ENCODE measurements around the gene PTP4A1. TPM values are rescaled to one million over a fixed set of nuclear protein-coding genes. Genes with fewer than 3 reads are reported as not detected.

The PTP4A1 gene
- total RNA-seq, 1 experiment from 2014 or later: 123 TPM

DNA sequence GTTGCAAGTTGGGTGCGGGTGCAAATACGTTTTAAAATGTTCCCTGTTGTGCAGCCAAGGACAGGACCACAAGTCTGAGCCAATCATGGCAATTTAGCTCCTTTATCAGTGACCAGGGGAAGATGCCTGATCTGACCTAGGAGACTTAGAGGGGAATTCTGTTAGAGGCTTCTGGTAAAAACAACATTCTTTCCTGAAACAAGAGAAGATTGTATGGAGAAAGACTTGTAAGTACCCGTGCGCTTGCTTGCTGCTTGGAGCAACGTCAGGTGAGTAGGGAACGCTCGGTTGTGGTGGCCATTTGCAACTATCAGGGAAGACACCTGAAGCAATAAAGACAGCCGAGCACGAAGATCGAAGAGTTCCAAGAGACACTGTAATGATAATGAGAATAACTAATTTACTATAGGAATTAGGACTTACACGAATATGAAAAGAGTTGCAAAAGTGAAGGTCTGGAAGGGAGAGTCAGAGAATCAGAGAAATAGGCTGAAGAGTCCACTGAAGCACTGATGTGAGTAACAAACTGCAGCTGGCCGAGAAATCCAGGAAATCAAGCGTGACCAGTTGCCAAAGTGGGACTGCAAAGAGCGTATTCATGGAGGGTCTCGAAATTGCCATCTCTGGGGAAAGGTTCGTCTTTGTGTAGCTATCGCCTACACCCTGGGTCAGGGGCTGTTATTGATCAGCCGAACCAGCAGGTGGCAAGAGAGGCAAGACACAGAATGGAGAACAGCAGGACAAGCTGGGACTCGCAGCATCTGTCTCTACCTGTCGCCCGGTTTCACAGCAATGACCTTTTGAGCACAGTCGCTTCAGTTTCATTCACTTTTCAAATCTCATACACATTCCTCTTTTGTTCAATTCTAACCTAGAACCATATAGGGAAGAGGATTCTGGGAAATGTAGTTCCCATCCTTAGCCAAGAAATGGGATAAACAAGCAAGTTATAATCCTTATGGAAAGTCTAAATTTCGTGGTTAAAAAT is 26.1 kb downstream of the PTP4A1 start:
- no peaks in the 10 kb centered on the region for H4K20me1 ChIP-seq (ENCODE audit: insufficient read depth)
- no TSS peak for BruUV-seq (replicated peaks)
- no peak overlapping the region for H3K9ac ChIP-seq (ENCODE audit: low read length)
- H3K4me2 ChIP-seq (ENCODE audit: low read length): peak overlapping the region; percentile 8; the same call in 1 of the 2 replicates
- H3K4me3 ChIP-seq (replicated peaks in 1 of 2; ENCODE audit: low read depth in 1 of 2, low read length in 2 of 2): no peak overlapping the region
- ATAC-seq: peak; percentile 99
- CTCF ChIA-PET: interaction anchor here (0.7 to 3.1 kb wide), 13 partner anchors 11 to 250 kb away, joined by 3 to 35 read pairs (median 4); no protein-coding TSS in a partner anchor
- intact Hi-C loops (cut with micrococcal nuclease): loop anchor here (2.0 to 5.0 kb wide), 2 partner anchors 166 to 204 kb away; no protein-coding TSS in a partner anchor
- no peaks in the 10 kb centered on the region for H3K79me2 ChIP-seq (ENCODE audit: insufficient read depth, low read length)
- H3K4me1 ChIP-seq (ENCODE audit: control insufficient read depth in 1 of 2, insufficient read depth in 2 of 2, low read length in 2 of 2): peaks cover 0 to 4% of the 10 kb centered on the region in 2 experiments; a peak in 1 of 4 replicates
- H3K9me3 ChIP-seq (ENCODE audit: control insufficient read depth in 1 of 2, insufficient read depth in 1 of 2, low read depth in 1 of 2, low read length in 2 of 2): no peaks in the 10 kb centered on the region
- RAD21 ChIA-PET (ENCODE audit: low non-redundant PET in 1 of 2, low total read pairs in 2 of 2, uncharacterized antibody in 2 of 2, unreplicated experiment in 2 of 2): interaction anchor here in 1 of 2 experiments (0.6 to 1.1 kb wide), 2 partner anchors 166 kb away, joined by 3 to 4 read pairs; no protein-coding TSS in a partner anchor
- no peaks in the 10 kb centered on the region for H3K36me3 ChIP-seq (ENCODE audit: control insufficient read depth in 1 of 2, insufficient read depth in 2 of 2, low read length in 2 of 2)
- no peak overlapping the region for H3K27ac ChIP-seq (ENCODE audit: low read depth, low read length)
- POLR2A ChIA-PET: no interaction called here
- H2AFZ ChIP-seq (ENCODE audit: low read depth, low read length, poor library complexity, severe bottlenecking): no peak overlapping the region
- TF ChIP-seq CBX3 (IDR thresholded peaks at IDR 0.05; ENCODE audit: low read depth): no peak
- TF ChIP-seq TCF7L2 (IDR thresholded peaks at IDR 0.05; ENCODE audit: borderline replicate concordance, extremely low read depth, insufficient read depth, insufficient read length): no peak
- TF ChIP-seq ZBTB33 (IDR thresholded peaks at IDR 0.05; ENCODE audit: extremely low read depth, insufficient replicate concordance, low read length): no peak
- TF ChIP-seq EGR1 (IDR thresholded peaks at IDR 0.05; ENCODE audit: low read depth): no peak
- TF ChIP-seq POLR2A (IDR thresholded peaks at IDR 0.05; ENCODE audit: borderline replicate concordance, extremely low read depth, insufficient read depth, insufficient read length): no peak
- TF ChIP-seq, protein P1, sequence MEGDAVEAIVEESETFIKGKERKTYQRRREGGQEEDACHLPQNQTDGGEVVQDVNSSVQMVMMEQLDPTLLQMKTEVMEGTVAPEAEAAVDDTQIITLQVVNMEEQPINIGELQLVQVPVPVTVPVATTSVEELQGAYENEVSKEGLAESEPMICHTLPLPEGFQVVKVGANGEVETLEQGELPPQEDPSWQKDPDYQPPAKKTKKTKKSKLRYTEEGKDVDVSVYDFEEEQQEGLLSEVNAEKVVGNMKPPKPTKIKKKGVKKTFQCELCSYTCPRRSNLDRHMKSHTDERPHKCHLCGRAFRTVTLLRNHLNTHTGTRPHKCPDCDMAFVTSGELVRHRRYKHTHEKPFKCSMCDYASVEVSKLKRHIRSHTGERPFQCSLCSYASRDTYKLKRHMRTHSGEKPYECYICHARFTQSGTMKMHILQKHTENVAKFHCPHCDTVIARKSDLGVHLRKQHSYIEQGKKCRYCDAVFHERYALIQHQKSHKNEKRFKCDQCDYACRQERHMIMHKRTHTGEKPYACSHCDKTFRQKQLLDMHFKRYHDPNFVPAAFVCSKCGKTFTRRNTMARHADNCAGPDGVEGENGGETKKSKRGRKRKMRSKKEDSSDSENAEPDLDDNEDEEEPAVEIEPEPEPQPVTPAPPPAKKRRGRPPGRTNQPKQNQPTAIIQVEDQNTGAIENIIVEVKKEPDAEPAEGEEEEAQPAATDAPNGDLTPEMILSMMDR (IDR thresholded peaks at IDR 0.05 in 2 of 3, conservative IDR thresholded peaks at IDR 0.05 in 1 of 3; ENCODE audit: borderline replicate concordance in 1 of 3, insufficient read depth in 1 of 3, low read depth in 2 of 3, low read length in 2 of 3): peak; percentile 35 to 80 (median 78); a peak in 5 of 6 replicates
- peak; percentile 63 for TF ChIP-seq RAD21 (IDR thresholded peaks at IDR 0.05; ENCODE audit: low read depth)
- no peak for TF ChIP-seq SIN3A (IDR thresholded peaks at IDR 0.05; ENCODE audit: low read depth)
- DNase-seq (ENCODE audit: low read depth, low spot score): peak; percentile 51
- no peaks in the 10 kb centered on the region for H3K9me2 ChIP-seq (ENCODE audit: insufficient read depth)
- H3K27me3 ChIP-seq (ENCODE audit: insufficient read depth, low read length): no peaks in the 10 kb centered on the region
